SK-N-SH (cell line): ENCODE measurements around the gene WDR53. TPM values are rescaled to one million over a fixed set of nuclear protein-coding genes. Genes with fewer than 3 reads are reported as not detected.

ENCODE experiments used
- CTCF ChIA-PET: fragments of 300-600, 350-600 bp; formaldehyde crosslinking; extraction: SDS; loops from one replicate; lab custom pipeline; 2021; lab: Yijun Ruan, JAX
- POLR2A ChIA-PET: fragments of 350-600 bp; sonication (Branson Sonifier 250); formaldehyde crosslinking; extraction: SDS; loops from one replicate; lab custom pipeline; 2020; ENCODE audit warnings: antibody characterized with exemption, inconsistent platforms; lab: Yijun Ruan, JAX
- DNase-seq: peaks from one replicate; pipeline ENCODE4 v3.0.0; 2012
- H2AFZ ChIP-seq: fragments of 200-600 bp; sonication (generic); 2 replicates; pipeline ENCODE4 v1.8.1; 2016; ENCODE audit warnings: antibody characterized with exemption, mild to moderate bottlenecking, low read depth
- H3F3A ChIP-seq: fragments of 200-600 bp; sonication (generic); replicated peaks from 2 replicates; pipeline ENCODE3; 2016; ENCODE audit warnings: antibody characterized with exemption, mild to moderate bottlenecking; ENCODE audit not compliant: insufficient read depth
- H3K27ac ChIP-seq, 2 experiments: fragments of 200-500 bp in 1 of 2; fragments of 200-600 bp in 1 of 2; sonication (Bioruptor generic) in 1 of 2; sonication (generic), shearing (Covaris generic) in 1 of 2; 2 replicates each; pipeline versions ENCODE4 v1.5.1 to v1.6.1; 2014 to 2016; ENCODE audit warnings: low read depth in 2 of 2, inconsistent platforms in 1 of 2, low read length in 1 of 2, mild to moderate bottlenecking in 1 of 2, mixed read lengths in 1 of 2
- H3K27me3 ChIP-seq: fragments of 200-600 bp; sonication (generic), shearing (Covaris generic); 2 replicates; pipeline ENCODE4 v1.6.1; 2016; ENCODE audit warnings: mixed run types; ENCODE audit not compliant: insufficient read depth
- H3K36me3 ChIP-seq, 2 experiments: fragments of 200-500 bp in 1 of 2; fragments of 200-600 bp in 1 of 2; sonication (Bioruptor generic) in 1 of 2; sonication (generic) in 1 of 2; replicated peaks in 1 of 2; 2 replicates each; pipeline versions ENCODE3 to v1.5.1; 2014 to 2016; ENCODE audit warnings: low read length in 1 of 2, mild to moderate bottlenecking in 1 of 2; ENCODE audit not compliant: insufficient read depth in 2 of 2, control insufficient read depth in 1 of 2
- H3K4me1 ChIP-seq, 2 experiments: fragments of 200-500 bp in 1 of 2; fragments of 200-600 bp in 1 of 2; sonication (Bioruptor generic) in 1 of 2; sonication (generic), shearing (Covaris generic) in 1 of 2; 2 replicates each; pipeline versions ENCODE4 v1.5.1 to v1.6.1; 2014 to 2016; ENCODE audit warnings: low read depth in 1 of 2, low read length in 1 of 2, mixed run types in 1 of 2; ENCODE audit not compliant: insufficient read depth in 2 of 2, control insufficient read depth in 1 of 2
- H3K4me2 ChIP-seq: fragments of 200-600 bp; sonication (generic), shearing (Covaris generic); 2 replicates; pipeline ENCODE4 v1.6.1; 2017; ENCODE audit warnings: mixed run types
- H3K4me3 ChIP-seq, 2 experiments: fragments of 200-500 bp in 1 of 2; fragments of 200-600 bp in 1 of 2; sonication (Bioruptor generic) in 1 of 2; sonication (generic), shearing (Covaris generic) in 1 of 2; 2 replicates each; pipeline versions ENCODE4 v1.5.1 to v1.8.1; 2014 to 2016; ENCODE audit warnings: low read depth in 2 of 2, inconsistent platforms in 1 of 2, low read length in 1 of 2, mild to moderate bottlenecking in 1 of 2, mixed read lengths in 1 of 2, moderate library complexity in 1 of 2
- H3K79me2 ChIP-seq: fragments of 200-600 bp; sonication (generic); 2 replicates; pipeline ENCODE4 v1.8.1; 2017; ENCODE audit warnings: mild to moderate bottlenecking; ENCODE audit not compliant: insufficient read depth
- H3K9ac ChIP-seq: fragments of 200-600 bp; sonication (generic); 2 replicates; pipeline ENCODE4 v1.6.1; 2017; ENCODE audit warnings: mixed run types
- H3K9me2 ChIP-seq: fragments of 200-600 bp; sonication (generic); 2 replicates; pipeline ENCODE4 v1.6.1; 2017; ENCODE audit warnings: mixed run types
- H3K9me3 ChIP-seq: fragments of 200-600 bp; sonication (generic); 2 replicates; pipeline ENCODE4 v1.6.1; 2017; ENCODE audit warnings: mixed run types, mild to moderate bottlenecking, moderate library complexity
- H4K20me1 ChIP-seq: fragments of 200-600 bp; sonication (generic); 2 replicates; pipeline ENCODE4 v1.6.1; 2017; ENCODE audit warnings: mild to moderate bottlenecking, mixed run types; ENCODE audit not compliant: insufficient read depth
- CHD2 ChIP-seq: fragments of 150-350 bp; IDR thresholded peaks from 2 replicates; pipeline ENCODE4 v1.6.1; 2018; ENCODE audit warnings: low read length; ENCODE audit not compliant: partially characterized antibody
- CTCF ChIP-seq: fragments of 200-600 bp; sonication (generic); IDR thresholded peaks from 2 replicates; pipeline ENCODE4 v1.6.1; 2017; ENCODE audit warnings: antibody characterized with exemption, mild to moderate bottlenecking, moderate library complexity
- FOSL2 ChIP-seq: IDR thresholded peaks from 2 replicates; pipeline ENCODE4 v1.4.0; 2012; ENCODE audit warnings: low read depth, mild to moderate bottlenecking, moderate library complexity, borderline replicate concordance
- FOXM1 ChIP-seq: IDR thresholded peaks from 2 replicates; pipeline ENCODE4 v1.4.0; 2012; ENCODE audit warnings: low read depth, mild to moderate bottlenecking
- GATA2 ChIP-seq: sonication (generic); formaldehyde crosslinking; IDR thresholded peaks from 2 replicates; pipeline ENCODE4 v1.5.0; 2020; ENCODE audit warnings: mild to moderate bottlenecking, missing genetic modification reagents
- MAX ChIP-seq: IDR thresholded peaks from 2 replicates; pipeline ENCODE4 v1.4.0; 2012; ENCODE audit warnings: low read depth
- MEF2A ChIP-seq: IDR thresholded peaks from 2 replicates; pipeline ENCODE4 v1.4.0; 2012; ENCODE audit warnings: low read depth, borderline replicate concordance
- MXI1 ChIP-seq: IDR thresholded peaks from 2 replicates; pipeline ENCODE4 v1.6.1; 2012; ENCODE audit warnings: mild to moderate bottlenecking, low read depth, low read length, improper control_type of control experiment
- NRF1 ChIP-seq: IDR thresholded peaks from 2 replicates; pipeline ENCODE4 v1.6.1; 2012; ENCODE audit warnings: low read depth, mild to moderate bottlenecking, low read length
- PBX3 ChIP-seq: IDR thresholded peaks from 2 replicates; pipeline ENCODE4; 2012
- RAD21 ChIP-seq: IDR thresholded peaks from 2 replicates; pipeline ENCODE4 v1.6.1; 2012; ENCODE audit warnings: mild to moderate bottlenecking, low read length
- REST ChIP-seq: IDR thresholded peaks from 2 replicates; pipeline ENCODE4 v1.6.1; 2012; ENCODE audit warnings: mild to moderate bottlenecking, low read depth, low read length, moderate library complexity
- RFX5 ChIP-seq: IDR thresholded peaks from 2 replicates; pipeline ENCODE4 v1.6.1; 2012; ENCODE audit warnings: mild to moderate bottlenecking, improper control_type of control experiment, low read length
- RXRA ChIP-seq: IDR thresholded peaks from 2 replicates; pipeline ENCODE4 v1.4.0; 2012; ENCODE audit warnings: low read depth, mild to moderate bottlenecking, borderline replicate concordance
- SIN3A ChIP-seq: IDR thresholded peaks from 2 replicates; pipeline ENCODE4 v1.6.1; 2012; ENCODE audit warnings: low read depth, mild to moderate bottlenecking, low read length, moderate library complexity, borderline replicate concordance
- SMC3 ChIP-seq: IDR thresholded peaks from 2 replicates; pipeline ENCODE4 v1.6.1; 2012; ENCODE audit warnings: low read depth, low read length, improper control_type of control experiment
- TAF1 ChIP-seq: IDR thresholded peaks from 2 replicates; pipeline ENCODE4 v1.6.1; 2012; ENCODE audit warnings: low read depth, mild to moderate bottlenecking, low read length, moderate library complexity, borderline replicate concordance
- USF1 ChIP-seq: IDR thresholded peaks from 2 replicates; pipeline ENCODE4 v1.4.0; 2012; ENCODE audit warnings: low read depth, borderline replicate concordance
- YY1 ChIP-seq: IDR thresholded peaks from 2 replicates; pipeline ENCODE4 v1.4.0; 2012; ENCODE audit warnings: low read depth, mild to moderate bottlenecking
- WGBS: methylation state at CpG from one replicate; pipeline ENCODE4 v1.1.6; 2017; ENCODE audit warnings: low lambda C conversion rate; 5-methylcytosine and 5-hydroxymethylcytosine counted together
- polyA plus RNA-seq, 3 experiments: library from polyadenylated mRNA; depleted of rRNA; stranded (reverse); fragments of >200 nt; gene quantifications; 2 replicates each; pipeline ENCODE4 v1.2.3, GENCODE V29; 2012

WDR53 gene
- polyA plus RNA-seq, 1 of the 3 experiments (the other 2 are of a cell fraction) = 7.0 TPM

- Histone ChIP-seq H3K27ac (no peak overlapping the region), H3K4me2 (no peak overlapping the region), H3F3A (peaks cover 11% of the 10 kb centered on the region), H4K20me1 (no peaks in the 10 kb centered on the region), H3K9ac (no peak overlapping the region), H3K79me2 (no peaks in the 10 kb centered on the region), H3K9me3 (0 out of 2 replicates have a peak, but pooled peaks cover 5% of the 10 kb centered on the region), H3K27me3 (no peaks in the 10 kb centered on the region), H3K4me1 (no peaks in the 10 kb centered on the region; a peak in 1 of 4 replicates), H3K9me2 (no peaks in the 10 kb centered on the region), H2AFZ (no peak overlapping the region), H3K36me3 (no peaks in the 10 kb centered on the region), H3K4me3 (no peak overlapping the region)
- ChIA-PET CTCF (no interaction called here), POLR2A (no interaction called here)
- WGBS = 93% methylated on average over 4 of the region's 4 CpGs
- no peak for TF ChIP-seq RXRA
- no peak for DNase-seq
These were observed 36.9 kb downstream of the WDR53 start for GRCh38 chr3:196531418-196531817.

GRCh38 chr3:196528639-196529233, 39.6 kb downstream of the WDR53 start:
- peak overlapping the region; percentile 46 to 54; a peak in 3 of 4 replicates for H3K4me3 ChIP-seq
- peak; percentile 97 for DNase-seq
- H3K79me2 ChIP-seq = no peaks in the 10 kb centered on the region
- no peaks in the 10 kb centered on the region for H4K20me1 ChIP-seq
- H3K4me2 ChIP-seq = peak overlapping the region; percentile 65
- 0 out of 2 replicates have a peak, but pooled peaks cover 5% of the 10 kb centered on the region for H3K9me3 ChIP-seq
- no peaks in the 10 kb centered on the region for H3K27me3 ChIP-seq
- 21% methylated on average over 26 of the region's 52 CpGs for WGBS
- ChIA-PET CTCF (interaction anchor here (0.6 to 2.3 kb wide), 41 partner anchors 8 to 468 kb away, joined by 3 to 12 read pairs (median 4); partner anchors contain the start of genes FBXO45, PAK2, PIGZ and WDR53), POLR2A (interaction anchor here (1.0 to 1.4 kb wide), 5 partner anchors 25 to 339 kb away, joined by 3 to 4 read pairs (median 4); partner anchors contain the start of genes DYNLT2B, RNF168 and SENP5)
- no peaks in the 10 kb centered on the region; a peak in 1 of 4 replicates for H3K4me1 ChIP-seq
- H3F3A ChIP-seq = peaks cover 11% of the 10 kb centered on the region
- peak overlapping the region; percentile 86; the same call in 1 of the 2 replicates for H2AFZ ChIP-seq
- peak overlapping the region; percentile 32 to 65; a peak in 3 of 4 replicates for H3K27ac ChIP-seq
- H3K36me3 ChIP-seq = no peaks in the 10 kb centered on the region
- peak overlapping the region; percentile 63 for H3K9ac ChIP-seq
- no peaks in the 10 kb centered on the region for H3K9me2 ChIP-seq
- peak; percentile 61; the same call in 1 of the 2 replicates for TF ChIP-seq TAF1
- TF ChIP-seq RAD21 = peak; percentile 35
- no peak for TF ChIP-seq REST
- TF ChIP-seq MEF2A = no peak
- no peak for TF ChIP-seq FOSL2
- TF ChIP-seq SIN3A = peak; percentile 43; the same call in 1 of the 2 replicates
- no peak for TF ChIP-seq MAX
- no peak for TF ChIP-seq MXI1
- no peak for TF ChIP-seq FOXM1
- peak; percentile 25; the same call in 1 of the 2 replicates for TF ChIP-seq SMC3
- peak; percentile 70 for TF ChIP-seq YY1
- no peak for TF ChIP-seq GATA2 (CRISPR knock-in tag)
- no peak for TF ChIP-seq RFX5
- TF ChIP-seq NRF1 = no peak
- TF ChIP-seq USF1 = no peak
- TF ChIP-seq PBX3 = no peak
- TF ChIP-seq CTCF = peak; percentile 62
- TF ChIP-seq CHD2 = no peak
